H1 (cell line): Measurements from ENCODE around the gene DPEP3. TPM values are rescaled to one million over a fixed set of nuclear protein-coding genes. Genes with fewer than 3 reads are reported as not detected.

Experiments
- HDAC6 ChIP-seq: IDR thresholded peaks from one replicate; pipeline ENCODE4 v1.7.1; 2012; ENCODE audit warnings: low read depth, mild to moderate bottlenecking, inconsistent platforms, low read length, moderate library complexity
- SIN3A ChIP-seq, 2 experiments: IDR thresholded peaks in 1 of 2; conservative IDR thresholded peaks in 1 of 2; 2 replicates each; pipeline ENCODE4 v1.6.1; 2011 to 2012; ENCODE audit warnings: low read length in 2 of 2, improper control_type of control experiment in 1 of 2, low read depth in 1 of 2, mild to moderate bottlenecking in 1 of 2
- SP2 ChIP-seq: IDR thresholded peaks from 2 replicates; pipeline ENCODE4 v1.6.1; 2012; ENCODE audit warnings: mild to moderate bottlenecking, low read length, inconsistent platforms
- polyA plus RNA-seq, 7 experiments: library from polyadenylated mRNA; depleted of rRNA in 3 of 7; stranded (reverse) in 5 of 7; unstranded in 2 of 7; fragments of >200 nt in 5 of 7; fragments of 200-250 nt in 2 of 7; gene quantifications; 1 replicate in 5 of 7; 2 replicates in 1 of 7; 4 replicates in 1 of 7; pipeline versions ENCODE4 v1.2.1 to v1.2.3, GENCODE V29; 2011 to 2013; ENCODE audit warnings: missing spikeins in 2 of 7, mixed read lengths in 2 of 7
- total RNA-seq: library from RNA; stranded (reverse); fragmentation: NEBNext Ultra II Directional; extraction: Animal tissue kit (Norgen Biotek cat#: 25700); gene quantifications from 2 replicates; pipeline ENCODE4 v1.2.1, GENCODE V29; 2021

The DPEP3 gene
- total and polyA plus RNA-seq, 2 of the 8 experiments (the other 6 are each of a cell fraction or from before 2014, with no cell fraction given): 6.5 to 9.9 TPM

- TF ChIP-seq SIN3A (conservative IDR thresholded peaks at IDR 0.05 in 1 of 2, IDR thresholded peaks at IDR 0.05 in 1 of 2; ENCODE audit: low read depth in 1 of 2, low read length in 2 of 2): 0 out of 4 replicates have a peak, but pooled peaks of 1 of the 2 experiments have one; percentile 61
- TF ChIP-seq SP2: no peak
- TF ChIP-seq HDAC6: no peak
These were observed 11.7 kb downstream of the DPEP3 start, which contains the start of gene SLC12A4 (continued) for GRCh38 chr16:67968400-67969253.
